HG03378 (cell line): ENCODE data around the gene OCA2.
"Not testable (repeated sequence)": the region's sequence is repeated elsewhere in the genome, so short reads cannot be mapped to it uniquely, and the experiment has no call there.

Experiments used
- ATAC-seq: cut with Tn5 transposase; IDR thresholded peaks from one replicate; pipeline ENCODE4 v1.9.1; 2021; ENCODE audit warnings: mild to moderate bottlenecking, moderate library complexity; ENCODE audit not compliant: unreplicated experiment

Gene OCA2

DNA sequence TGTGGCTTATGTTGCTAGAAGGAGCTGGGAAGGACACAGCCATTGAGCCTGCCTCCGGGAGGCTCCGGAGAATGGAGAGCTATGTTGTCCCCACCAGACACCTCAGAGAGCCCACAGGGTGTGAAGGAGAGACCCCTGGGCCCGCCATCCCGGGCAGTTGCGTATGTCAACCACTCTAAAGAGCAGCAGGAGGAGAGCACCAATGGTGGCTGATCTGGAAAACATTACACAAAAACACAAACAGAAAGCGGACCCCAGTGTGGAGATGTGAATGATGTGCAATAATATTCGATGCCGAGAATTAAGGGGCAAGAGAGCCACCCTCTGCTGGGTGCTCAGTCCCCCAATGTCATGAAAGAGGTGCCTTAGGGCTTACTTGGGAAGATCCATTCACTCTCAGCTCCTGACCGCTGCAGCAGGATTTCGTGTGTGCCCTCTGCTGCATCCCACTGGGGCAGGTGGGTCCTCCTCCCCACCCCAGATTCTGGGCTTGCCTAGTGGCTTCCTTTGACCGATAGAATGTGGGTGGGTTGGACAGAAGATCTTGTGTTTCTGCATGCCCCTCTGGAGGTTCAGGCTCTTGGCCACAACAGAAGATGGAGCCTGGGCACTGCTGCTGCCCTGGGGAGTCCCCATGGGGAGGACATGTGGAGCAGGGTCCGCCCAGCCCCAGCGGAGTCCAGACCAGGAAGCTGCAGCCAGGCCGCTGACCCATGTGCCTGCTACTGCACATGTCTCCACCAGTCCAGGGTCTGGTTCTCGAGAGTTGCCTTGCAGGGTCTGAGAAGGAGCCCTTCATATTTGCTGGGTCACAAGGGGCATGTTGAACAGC is 245.3 kb downstream of the OCA2 start:
- ATAC-seq: no peak

DNA sequence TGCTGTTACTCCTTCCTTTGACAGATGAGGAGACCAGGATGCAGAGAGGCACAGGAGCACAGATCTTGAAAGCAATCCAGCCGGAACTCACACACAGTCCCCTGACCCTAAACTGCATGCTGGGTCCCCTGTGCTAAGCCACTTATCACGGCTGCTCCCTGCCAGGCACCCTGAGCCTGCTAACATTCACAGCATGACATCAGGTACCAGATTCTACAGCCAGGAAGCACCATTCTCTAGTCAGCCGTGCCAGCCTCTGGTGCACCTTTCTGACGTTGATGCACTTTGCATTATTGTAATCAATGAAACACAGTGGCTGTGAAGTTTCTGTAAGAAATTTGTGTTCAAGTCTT is 247.3 kb downstream of the OCA2 start:
- no peak for ATAC-seq

DNA sequence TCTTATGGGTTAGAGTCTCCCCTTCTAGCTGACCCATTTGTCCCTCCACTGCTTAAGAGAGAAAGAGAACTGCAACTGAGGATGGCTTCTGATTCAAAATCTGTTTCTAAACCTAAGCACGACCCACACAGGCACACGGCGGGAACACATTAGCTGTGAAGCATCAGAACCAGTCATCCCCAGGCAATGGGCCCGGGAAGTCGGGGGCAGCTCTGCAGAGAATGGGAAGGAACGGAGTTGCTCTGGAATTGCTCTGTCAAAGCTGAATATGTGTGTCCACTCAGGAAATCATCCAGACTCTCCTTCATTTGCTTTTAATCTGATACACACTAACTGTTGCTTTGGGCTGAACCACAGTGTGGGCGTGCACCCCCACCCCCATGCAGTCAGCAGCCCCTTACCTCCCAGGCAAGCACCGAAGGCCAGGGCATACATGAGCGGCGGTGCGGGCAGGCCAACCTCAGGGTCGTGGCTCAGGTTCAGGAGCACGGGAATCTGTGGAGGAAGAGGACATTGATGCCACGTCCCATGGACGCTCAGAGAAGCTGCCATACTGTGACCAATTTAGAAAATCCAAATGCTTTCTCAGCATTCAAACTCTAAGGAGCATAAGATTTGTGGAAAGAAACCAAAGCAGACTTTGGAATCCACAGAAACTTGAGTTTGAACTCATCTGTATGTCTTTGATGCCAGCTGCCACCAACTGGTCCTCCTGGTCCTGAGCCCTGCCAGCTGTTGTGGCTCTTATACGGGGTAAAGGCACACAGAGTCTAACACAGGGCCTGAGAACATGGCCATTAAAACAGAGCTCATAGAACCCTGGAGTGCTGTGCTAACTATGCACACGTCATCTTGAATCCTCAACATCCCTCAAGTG is 247.9 kb downstream of the OCA2 start:
- no peak for ATAC-seq

DNA sequence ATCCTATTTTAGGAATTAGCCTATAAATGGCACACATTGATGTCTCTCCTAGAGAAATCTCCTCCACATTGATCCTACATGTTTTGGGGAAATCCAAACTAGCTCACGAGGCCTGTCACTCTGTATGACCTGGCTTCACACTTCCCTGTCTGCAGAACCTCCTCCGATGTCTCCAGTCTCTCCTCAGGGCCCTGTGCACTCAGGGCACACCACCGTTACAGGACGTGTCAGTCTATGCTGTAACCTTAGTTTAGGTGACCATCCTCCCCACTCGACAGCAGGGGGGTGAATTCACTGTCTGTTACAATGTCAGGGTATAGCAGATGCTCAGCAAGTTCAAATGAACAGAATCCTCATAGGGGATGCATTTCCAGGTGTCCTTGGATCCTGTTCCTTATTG is 249.1 kb downstream of the OCA2 start:
- ATAC-seq: no peak

DNA sequence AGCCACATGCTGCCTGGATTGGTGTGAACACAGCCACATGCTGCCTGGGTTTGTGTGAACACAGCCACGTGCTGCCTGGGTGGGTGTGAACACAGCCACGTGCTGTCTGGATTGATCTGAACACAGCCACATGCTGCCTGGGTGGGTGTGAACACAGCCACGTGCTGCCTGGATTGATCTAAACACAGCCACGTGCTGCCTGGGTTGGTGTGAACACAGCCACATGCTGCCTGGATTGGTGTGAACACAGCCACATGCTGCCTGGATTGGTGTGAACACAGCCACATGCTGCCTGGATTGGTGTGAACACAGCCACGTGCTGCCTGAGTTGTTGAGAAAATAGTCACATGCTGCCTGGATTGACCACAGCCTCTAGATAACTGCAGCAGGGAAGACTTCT is 250.2 kb downstream of the OCA2 start:
- ATAC-seq: not testable (repeated sequence)

DNA sequence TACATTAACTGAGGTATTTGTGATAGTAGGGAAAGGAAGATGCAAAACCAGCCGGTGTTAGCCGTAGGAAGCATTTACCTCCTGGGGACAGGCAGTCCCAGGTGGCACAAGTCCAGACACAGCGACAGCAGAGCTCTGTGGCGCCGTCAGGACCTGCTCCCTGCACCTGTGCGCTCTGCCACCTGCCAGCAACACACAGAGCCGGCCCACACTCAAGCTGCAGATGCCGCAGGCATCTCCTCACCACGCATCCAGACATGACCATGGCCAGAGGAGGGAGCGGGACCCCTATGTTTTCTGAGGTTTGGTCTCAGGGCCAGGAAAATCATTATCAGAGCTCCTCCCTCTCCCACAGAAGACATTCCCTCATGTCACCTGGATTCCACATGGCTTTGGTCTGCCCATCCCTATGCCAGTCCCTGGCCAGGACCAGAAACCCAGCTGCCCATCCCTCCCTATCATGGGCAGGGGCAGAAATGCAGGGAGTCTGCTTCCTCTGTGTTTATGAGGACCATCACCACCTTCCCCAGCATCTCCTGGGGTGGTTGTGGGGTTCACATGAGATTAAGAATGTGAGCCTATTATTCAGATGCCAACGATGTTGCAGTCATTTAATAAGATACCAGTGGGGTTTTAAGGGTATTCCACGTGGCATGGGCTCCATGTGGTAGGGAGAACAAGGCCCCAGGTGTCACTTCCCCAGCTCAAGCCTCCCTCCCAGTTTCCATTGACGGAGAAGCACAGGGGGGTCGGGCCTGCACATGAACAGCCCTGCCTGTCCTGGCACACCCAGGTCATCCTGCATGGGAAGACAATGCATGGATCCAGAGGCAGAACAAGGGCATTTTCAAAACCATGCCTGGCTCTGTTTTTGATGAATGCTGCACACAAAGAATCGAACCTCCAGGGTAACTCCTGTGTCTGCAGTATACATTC is 251.1 kb downstream of the OCA2 start:
- ATAC-seq: no peak

DNA sequence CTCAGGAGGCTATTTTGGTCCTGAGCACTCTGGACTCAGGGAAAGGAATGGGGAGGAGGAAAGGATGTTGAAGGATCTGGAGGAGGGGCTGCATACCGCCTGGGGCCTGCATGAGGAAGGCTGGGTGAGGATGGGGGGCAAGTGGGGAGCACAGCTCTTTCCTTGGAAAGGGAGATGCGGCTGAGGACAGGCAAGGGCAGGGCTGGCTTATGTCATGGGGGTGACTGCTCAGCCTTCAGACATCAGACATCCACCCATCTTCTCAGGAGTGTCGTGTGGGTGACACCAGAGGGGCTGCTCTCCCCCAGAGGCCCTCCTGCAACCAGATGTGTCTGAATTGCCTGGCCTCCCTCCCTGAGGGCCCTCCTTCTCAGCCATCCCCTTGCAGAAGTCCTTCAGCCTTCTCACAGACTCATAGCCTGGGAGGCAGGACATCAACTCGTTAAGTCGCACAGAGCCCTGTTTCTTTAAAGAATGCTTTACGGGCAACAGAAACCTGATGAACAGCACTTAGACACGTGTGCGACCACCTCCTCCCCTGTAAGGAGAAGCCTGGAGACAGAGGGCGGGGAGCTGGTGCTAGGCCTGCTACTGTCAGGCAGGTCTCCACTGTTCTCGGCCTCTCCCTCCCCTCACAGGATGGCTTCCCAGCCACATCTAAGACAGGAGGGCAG is 252.3 kb downstream of the OCA2 start:
- no peak for ATAC-seq

DNA sequence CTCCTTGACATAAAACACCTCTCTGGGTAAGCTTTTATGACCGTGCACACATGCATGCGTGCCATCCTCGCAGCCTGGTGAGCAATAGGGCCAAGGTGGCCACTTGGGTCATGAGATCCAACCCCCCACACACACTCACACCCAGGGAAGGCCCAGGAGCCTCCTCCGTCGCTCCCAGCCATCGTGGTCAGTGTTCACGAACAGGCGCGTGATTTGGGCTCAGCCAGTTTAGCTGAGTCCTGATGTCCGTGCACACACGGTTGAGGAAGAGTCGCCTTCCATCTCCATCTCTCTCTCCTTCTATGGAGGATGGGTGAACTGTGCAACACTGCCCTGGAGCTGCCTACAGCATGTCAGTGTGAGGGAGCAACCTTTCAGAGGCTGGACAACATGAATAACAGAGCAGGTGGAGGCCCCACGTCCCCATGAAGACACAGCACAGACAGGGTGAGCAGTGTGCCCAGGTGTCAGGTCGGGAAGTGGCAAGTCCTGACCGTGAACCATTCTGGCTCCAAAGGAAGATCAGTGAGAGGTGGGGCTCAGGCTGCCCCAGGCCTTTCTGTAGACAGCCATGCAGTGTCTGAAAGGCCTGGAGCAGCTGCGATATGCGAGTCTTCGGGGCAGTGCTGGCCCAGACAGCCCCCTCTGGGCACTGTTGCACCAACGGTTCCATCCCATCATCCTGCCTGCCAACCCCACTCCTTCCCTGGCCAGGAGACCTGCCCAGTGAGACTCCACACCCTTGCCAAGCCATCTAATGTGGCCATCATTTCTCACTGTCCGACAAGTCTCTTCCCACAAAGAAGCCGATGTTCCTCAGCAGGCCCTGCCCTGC is 253.4 kb downstream of the OCA2 start:
- ATAC-seq: no peak

DNA sequence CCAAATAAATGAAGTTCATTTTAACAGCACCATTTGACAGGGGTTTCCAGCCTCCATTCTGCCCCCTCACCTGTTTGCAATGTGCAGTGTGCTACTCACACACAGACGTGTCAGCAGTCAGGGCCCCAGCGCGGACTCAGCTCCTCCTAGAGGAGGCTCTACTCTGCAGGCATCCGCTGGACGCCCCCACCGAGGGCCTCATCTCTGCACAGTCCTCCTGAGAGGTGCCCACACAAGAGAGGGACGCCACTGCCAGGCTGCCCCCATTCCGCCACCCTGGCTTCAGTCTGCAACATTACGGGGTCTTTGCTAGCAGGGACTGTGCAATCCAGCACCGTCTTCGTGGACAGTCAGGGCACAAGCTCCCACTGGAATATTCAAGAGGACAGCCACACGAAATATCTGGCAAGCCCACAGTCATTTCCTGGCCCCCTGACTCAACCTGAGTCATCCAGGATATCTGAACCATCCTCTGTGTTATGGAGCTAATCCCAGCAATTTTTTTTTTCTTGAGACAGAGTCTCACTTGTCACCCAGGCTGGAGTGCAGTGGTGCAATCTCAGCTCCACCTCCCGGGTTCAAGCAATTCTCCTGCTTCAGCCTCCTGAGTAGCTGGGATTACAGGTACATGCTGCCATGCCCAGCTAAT is 255.0 kb downstream of the OCA2 start:
- ATAC-seq: no peak

DNA sequence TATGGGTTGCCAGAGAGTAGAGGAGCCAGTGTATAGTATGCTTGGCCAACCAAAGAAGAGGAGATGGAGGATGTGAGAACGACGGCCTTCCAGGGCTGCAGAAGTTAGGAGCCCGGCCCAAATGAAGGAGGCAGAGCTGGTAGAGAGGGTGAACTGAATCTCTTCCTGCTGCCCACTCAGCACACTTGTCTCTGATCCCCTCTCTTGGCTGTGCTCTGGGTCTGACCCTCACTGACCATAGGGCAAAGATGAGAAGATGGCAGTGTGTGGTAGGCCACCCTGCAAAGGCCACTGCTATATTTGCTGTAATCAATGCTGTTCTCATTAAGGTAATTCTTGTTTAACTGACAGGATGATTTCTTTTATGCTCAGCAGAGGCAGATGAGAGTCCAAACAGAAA is 256.0 kb downstream of the OCA2 start:
- no peak for ATAC-seq

DNA sequence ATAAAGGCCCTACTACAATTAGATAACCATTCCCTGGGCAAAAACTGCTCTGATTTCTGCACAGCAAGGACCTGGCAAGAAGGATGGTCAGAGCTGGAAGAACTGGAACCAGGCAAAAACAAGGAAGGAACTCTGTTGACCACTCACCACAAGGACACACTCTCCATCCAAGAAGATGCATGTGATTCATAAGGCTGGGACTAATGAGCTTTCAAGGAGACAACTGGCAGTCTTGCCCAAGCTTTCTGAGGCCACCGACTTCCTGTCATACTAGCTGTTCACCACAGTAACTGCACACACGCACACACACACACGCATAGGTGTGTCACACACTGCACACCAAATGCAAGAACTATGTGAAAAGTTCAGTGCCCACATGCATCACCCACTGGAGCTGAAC is 256.6 kb downstream of the OCA2 start:
- no peak for ATAC-seq

DNA sequence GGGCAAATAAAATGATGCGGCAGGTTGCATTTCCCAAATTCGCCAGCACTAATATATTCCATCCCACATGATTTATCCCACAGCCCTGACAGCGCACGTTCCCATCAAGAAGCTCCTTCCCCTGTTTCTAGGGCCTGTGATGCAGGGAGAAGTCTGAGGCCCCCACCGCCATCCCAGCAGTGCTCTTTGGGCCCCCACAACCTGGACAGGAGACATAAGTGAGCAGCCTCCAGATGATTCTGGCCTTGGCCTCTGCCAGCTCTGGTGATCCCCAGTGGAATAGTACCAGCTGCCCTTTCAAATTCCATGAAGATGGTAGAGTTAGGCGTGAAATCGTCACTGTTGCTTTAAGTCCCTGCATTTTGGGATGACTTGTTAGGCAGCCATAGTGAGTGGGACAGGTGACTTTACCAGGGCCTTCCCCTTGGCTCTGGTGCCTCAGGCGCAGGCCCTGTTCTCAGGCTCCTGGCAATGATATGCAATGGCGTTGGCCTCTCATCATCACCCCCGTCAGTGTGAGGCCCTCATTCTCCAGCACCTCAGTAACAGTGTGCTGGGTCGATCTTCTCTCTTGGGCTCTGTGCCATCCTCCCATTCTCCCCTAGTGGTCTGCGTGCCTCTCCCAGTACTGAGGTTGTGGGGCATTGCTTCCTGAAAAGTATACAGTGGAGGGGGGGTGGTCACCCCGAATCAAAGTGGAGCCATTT is 263.7 kb downstream of the OCA2 start:
- no peak for ATAC-seq

DNA sequence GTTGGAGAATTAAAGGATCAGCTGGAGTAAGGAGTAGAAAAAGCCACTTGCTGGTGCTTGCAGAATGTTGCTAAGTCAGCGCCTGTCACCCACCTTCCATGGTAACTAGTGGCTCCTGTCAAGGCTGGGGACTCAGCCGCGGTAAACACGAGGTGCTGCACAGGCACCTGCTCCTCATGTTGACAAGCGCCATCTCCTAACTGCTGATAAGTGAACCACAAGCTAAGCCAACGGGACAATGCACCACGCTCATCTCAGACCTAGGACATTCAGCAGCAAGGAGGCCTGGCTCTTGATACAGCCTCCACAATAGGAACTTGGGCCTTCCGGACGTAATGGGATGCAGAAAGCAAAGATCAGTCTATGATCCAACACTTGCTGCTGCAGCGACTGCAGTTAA is 264.4 kb downstream of the OCA2 start:
- ATAC-seq: no peak

DNA sequence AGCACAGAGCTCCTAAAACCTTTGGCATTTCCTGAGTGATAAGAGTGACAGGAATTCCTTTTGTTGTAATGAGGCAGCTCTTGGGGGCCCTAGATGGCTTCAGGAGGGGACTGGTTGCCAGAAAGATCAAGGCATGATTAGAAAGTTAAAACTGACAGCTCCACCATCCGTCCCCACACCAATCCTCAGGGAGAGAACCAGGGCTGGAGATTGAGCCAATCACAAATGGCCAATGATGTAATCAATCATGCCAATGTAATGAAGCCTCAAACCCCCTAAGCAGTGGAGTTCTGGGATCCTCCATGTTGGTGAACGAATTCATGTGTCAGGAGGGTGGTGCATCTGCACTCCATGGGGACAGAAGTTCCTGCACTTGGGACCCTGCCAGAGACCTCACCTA is 265.1 kb downstream of the OCA2 start:
- ATAC-seq: no peak

DNA sequence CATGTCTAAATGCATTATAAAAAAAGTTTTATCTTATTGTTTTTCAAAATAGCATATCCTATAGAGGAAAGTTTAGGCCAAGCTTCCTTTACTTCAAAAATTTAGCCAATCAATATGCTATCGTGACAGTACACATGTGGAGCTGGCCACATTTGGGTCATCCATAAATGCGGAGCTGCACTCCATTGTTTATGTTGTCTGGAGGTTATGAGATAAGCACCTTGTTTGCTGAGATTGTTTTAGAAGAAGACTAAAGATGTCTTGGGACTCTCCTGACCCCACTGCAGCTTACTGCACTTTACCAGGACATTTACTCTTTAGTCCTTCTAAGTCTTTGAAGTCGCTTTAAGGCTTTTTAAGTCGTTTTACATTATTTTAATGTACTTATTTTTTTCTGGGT is 265.9 kb downstream of the OCA2 start:
- no peak for ATAC-seq

DNA sequence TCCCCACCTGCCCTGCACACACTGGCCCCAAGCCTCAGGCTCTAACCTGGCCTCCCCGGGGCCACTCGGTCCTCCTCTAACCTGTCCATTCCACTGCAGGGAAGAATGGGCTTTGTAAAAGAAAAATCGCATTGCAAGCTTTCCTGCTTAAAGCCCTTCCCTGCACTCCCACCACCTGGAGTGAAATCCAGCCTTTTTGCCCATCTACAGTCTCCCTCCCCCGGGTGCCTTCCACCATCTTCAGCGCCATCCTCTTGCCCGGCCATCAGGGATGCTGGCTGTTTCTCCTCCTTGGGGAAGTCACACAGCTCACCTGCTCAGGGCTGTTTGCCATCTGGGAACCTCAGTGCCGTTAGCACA is 266.9 kb downstream of the OCA2 start:
- no peak for ATAC-seq

DNA sequence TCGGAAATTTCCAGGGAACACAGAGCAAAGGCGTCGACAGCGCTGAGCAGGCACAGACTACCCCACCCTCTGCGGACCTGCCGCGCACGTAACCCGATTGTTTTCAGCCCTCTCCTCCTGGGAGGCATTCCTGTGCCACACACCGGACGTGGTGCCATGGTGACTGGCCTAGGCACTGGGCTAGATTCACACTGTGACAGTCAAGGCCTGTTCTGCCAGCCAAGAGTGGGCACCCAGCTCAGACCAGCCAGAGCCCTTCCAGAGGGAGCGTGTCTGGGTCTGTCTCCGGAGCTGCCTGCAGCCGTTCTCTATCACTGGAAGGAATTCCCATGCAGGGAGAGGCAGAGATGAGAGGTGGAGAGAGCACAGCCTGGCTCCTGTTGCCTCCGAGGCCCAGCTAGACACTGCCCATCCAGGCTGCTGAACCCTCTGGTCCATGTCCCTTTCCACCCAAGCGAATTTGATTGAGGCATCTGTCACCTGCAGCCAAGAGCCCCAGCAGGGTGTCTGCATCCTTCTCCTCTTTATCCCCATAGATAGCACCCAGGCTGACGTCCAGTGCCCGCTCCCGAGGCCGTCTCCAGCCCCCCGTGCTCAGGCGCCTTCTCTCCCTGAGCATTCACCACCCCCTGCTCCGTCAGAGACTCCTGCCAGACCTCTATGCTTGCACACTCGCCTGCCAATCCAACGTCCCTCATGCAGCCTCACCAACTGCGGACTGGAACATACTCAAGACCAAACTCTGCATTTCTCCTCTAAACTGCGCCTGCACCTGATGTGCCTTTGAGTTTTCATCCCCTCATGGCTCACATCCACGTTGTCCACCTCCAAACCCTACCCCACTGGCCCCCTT is 267.5 kb downstream of the OCA2 start:
- ATAC-seq: no peak

DNA sequence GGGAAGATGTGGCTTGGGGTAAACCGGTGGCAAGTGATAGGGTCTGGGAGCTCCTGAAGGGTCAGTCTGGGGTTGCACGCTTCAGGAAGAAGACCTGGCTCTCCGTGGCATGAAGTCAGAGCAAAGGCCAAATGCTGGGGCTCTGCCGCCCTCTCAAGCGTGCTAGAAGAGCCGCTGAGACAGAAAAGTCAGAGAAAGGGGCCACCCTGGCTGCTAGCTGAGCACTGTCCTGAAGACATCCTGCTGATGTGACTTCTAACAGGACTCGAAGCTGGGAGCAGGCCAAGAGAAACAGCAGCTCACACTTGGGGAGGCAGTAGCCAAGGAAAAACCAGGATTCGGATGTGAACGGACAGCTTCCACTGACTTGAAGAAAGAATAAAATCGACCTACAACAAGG is 270.4 kb downstream of the OCA2 start:
- no peak for ATAC-seq
